Activated T-helper 1 cell treated with anti-CD3 and anti-CD28 coated beads, Interleukin-2, amount 50 U/mL, for 16 hours (primary cell): Measurements from ENCODE around the gene IL9R.
"Not testable (repeated sequence)": the region's sequence is repeated elsewhere in the genome, so short reads cannot be mapped to it uniquely, and the experiment has no call there.

Experiments
- DNase-seq, 2 donors: peaks; one replicate each; pipeline ENCODE4 v3.0.0-alpha.2; 2020; ENCODE audit warnings: low read depth in 1 of 2, low spot score in 1 of 2

IL9R gene

GRCh38 chrX:155998761-155999510 lies 1.4 kb downstream of the IL9R start:
- no peak for DNase-seq

- DNase-seq, result not testable (repeated sequence)
These were observed 2.3 kb downstream of the IL9R start for GRCh38 chrX:155999751-156000150.

GRCh38 chrX:156000361-156000926 lies 2.9 kb downstream of the IL9R start:
- no peak for DNase-seq

GRCh38 chrX:156001001-156001666 lies 3.6 kb downstream of the IL9R start:
- no peak for DNase-seq

GRCh38 chrX:156001667-156002021 lies 4.1 kb downstream of the IL9R start:
- DNase-seq, result no peak

GRCh38 chrX:156002507-156002906 lies 5.0 kb downstream of the IL9R start:
- DNase-seq, result no peak

- no peak for DNase-seq
These were observed 6.1 kb downstream of the IL9R start for GRCh38 chrX:156003486-156004185.

- no peak for DNase-seq
These were observed 6.8 kb downstream of the IL9R start for GRCh38 chrX:156004256-156004655.

- DNase-seq, result no peak
These were observed 7.2 kb downstream of the IL9R start for GRCh38 chrX:156004740-156005139.

- no peak for DNase-seq
These were observed 7.6 kb downstream of the IL9R start for GRCh38 chrX:156005144-156005543.

GRCh38 chrX:156006468-156006867 lies 9.0 kb downstream of the IL9R start:
- DNase-seq, result not testable (repeated sequence)

GRCh38 chrX:156008379-156008778 lies 10.9 kb downstream of the IL9R start:
- DNase-seq, result not testable (repeated sequence)

- no peak for DNase-seq
These were observed 11.4 kb downstream of the IL9R start for GRCh38 chrX:156008915-156009314.

- not testable (repeated sequence) for DNase-seq
These were observed 12.2 kb downstream of the IL9R start for GRCh38 chrX:156009691-156010090.

- DNase-seq, result not testable (repeated sequence)
These were observed 15.9 kb downstream of the IL9R start for GRCh38 chrX:156013286-156013953.

GRCh38 chrX:156019846-156020245 lies 22.4 kb downstream of the IL9R start:
- not testable (repeated sequence) for DNase-seq

GRCh38 chrX:156023002-156023401 lies 25.5 kb downstream of the IL9R start:
- DNase-seq, result not testable (repeated sequence)

- DNase-seq, result not testable (repeated sequence)
These were observed 27.5 kb downstream of the IL9R start for GRCh38 chrX:156024949-156025492.

- DNase-seq, result not testable (repeated sequence)
These were observed 31.2 kb downstream of the IL9R start for GRCh38 chrX:156028653-156029237.

- not testable (repeated sequence) for DNase-seq
These were observed 31.8 kb downstream of the IL9R start for GRCh38 chrX:156029296-156029695.
